ENCODE results near the gene TMEM79. TPM values are rescaled to one million over a fixed set of nuclear protein-coding genes. Genes with fewer than 3 reads are reported as not detected.

TMEM79 gene
- total RNA-seq, 1 experiment from 2014 or later = 8.1 TPM

DNA sequence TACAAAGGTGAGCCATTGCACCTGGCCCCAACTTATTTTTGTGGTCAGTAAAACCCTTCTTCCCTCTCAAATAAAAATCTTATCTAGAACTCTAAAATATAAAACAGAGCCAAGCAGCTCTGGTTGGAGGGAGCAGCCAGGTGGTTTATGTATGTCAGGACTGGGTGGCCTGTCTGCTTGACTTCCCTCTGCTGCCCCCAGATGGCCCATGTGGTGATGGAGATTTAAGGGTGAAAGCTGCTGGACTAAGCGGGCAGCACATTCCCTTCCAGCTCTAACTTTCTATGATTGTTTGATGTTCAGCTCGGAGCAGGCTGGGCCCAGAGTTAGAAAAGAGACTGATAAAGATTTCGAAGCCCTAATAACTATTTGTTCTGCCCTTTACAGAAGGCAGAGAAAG is 24.3 kb upstream of the TMEM79 start:
- intact Hi-C loops (cut with micrococcal nuclease) = no loop called here
- BruUV-seq (replicated peaks) = no TSS peak
- CTCF ChIA-PET = interaction anchor here (0.6 to 3.2 kb wide), 8 partner anchors 8 to 186 kb away, joined by 3 to 15 read pairs (median 4); partner anchors contain the start of gene SMG5
- peaks cover 98% of the 10 kb centered on the region for H3K36me3 Mint-ChIP-seq (ENCODE audit: insufficient read depth, unreplicated experiment)
- DNase-seq (ENCODE audit: unreplicated experiment) = no peak
- H3K4me3 Mint-ChIP-seq (ENCODE audit: unreplicated experiment) = no peak overlapping the region
- H3K4me1 Mint-ChIP-seq (ENCODE audit: insufficient read depth, unreplicated experiment) = peaks cover 38% of the 10 kb centered on the region
- TF ChIP-seq, protein P1, sequence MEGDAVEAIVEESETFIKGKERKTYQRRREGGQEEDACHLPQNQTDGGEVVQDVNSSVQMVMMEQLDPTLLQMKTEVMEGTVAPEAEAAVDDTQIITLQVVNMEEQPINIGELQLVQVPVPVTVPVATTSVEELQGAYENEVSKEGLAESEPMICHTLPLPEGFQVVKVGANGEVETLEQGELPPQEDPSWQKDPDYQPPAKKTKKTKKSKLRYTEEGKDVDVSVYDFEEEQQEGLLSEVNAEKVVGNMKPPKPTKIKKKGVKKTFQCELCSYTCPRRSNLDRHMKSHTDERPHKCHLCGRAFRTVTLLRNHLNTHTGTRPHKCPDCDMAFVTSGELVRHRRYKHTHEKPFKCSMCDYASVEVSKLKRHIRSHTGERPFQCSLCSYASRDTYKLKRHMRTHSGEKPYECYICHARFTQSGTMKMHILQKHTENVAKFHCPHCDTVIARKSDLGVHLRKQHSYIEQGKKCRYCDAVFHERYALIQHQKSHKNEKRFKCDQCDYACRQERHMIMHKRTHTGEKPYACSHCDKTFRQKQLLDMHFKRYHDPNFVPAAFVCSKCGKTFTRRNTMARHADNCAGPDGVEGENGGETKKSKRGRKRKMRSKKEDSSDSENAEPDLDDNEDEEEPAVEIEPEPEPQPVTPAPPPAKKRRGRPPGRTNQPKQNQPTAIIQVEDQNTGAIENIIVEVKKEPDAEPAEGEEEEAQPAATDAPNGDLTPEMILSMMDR (IDR thresholded peaks at IDR 0.05; ENCODE audit: unreplicated experiment) = no peak
- no peaks in the 10 kb centered on the region for H3K9me3 Mint-ChIP-seq (ENCODE audit: unreplicated experiment)
- H3K27ac Mint-ChIP-seq (ENCODE audit: low read depth, unreplicated experiment) = no peak overlapping the region
- H3K27me3 Mint-ChIP-seq (ENCODE audit: insufficient read depth, unreplicated experiment) = no peaks in the 10 kb centered on the region
- POLR2A ChIA-PET = interaction anchor here (0.9 to 1.7 kb wide), 5 partner anchors 17 to 56 kb away, joined by 3 to 6 read pairs (median 4); partner anchors contain the start of gene SMG5

DNA sequence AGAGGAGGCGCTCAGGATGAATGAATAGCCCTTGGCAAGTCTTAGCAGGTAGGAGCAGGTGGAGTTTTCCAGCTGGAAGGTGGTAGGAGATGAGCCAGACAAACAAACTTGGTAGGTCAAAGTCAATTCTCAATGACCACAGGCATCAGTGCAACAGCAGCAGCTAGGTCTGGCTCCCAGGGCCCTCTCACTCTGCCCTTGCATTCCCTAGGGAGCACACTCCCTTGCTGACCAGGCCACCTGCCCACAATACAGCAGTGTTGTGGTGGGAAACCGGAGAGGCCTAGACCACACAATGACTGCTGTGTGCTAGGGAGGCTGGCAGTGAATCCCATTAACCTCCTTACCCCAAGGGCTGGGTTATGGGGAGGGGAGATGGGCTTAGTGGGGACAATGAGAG is 23.2 kb upstream of the TMEM79 start:
- intact Hi-C loops (cut with micrococcal nuclease) = no loop called here
- H3K4me1 Mint-ChIP-seq (ENCODE audit: insufficient read depth, unreplicated experiment) = peaks cover 42% of the 10 kb centered on the region
- H3K27me3 Mint-ChIP-seq (ENCODE audit: insufficient read depth, unreplicated experiment) = no peaks in the 10 kb centered on the region
- H3K4me3 Mint-ChIP-seq (ENCODE audit: unreplicated experiment) = no peak overlapping the region
- TF ChIP-seq, protein P1 (IDR thresholded peaks at IDR 0.05; ENCODE audit: unreplicated experiment) = no peak
- peaks cover 100% of the 10 kb centered on the region for H3K36me3 Mint-ChIP-seq (ENCODE audit: insufficient read depth, unreplicated experiment)
- ChIA-PET POLR2A (interaction anchor here (0.7 to 1.7 kb wide), 3 partner anchors 9 to 16 kb away, joined by 3 to 5 read pairs (median 3); no protein-coding TSS in a partner anchor), CTCF (interaction anchor here (1.5 to 1.9 kb wide), 2 partner anchors 10 to 36 kb away, joined by 5 to 18 read pairs; no protein-coding TSS in a partner anchor)
- no peaks in the 10 kb centered on the region for H3K9me3 Mint-ChIP-seq (ENCODE audit: unreplicated experiment)
- H3K27ac Mint-ChIP-seq (ENCODE audit: low read depth, unreplicated experiment) = peak overlapping the region; percentile 1
- no TSS peak for BruUV-seq (replicated peaks)
- no peak for DNase-seq (ENCODE audit: unreplicated experiment)

DNA sequence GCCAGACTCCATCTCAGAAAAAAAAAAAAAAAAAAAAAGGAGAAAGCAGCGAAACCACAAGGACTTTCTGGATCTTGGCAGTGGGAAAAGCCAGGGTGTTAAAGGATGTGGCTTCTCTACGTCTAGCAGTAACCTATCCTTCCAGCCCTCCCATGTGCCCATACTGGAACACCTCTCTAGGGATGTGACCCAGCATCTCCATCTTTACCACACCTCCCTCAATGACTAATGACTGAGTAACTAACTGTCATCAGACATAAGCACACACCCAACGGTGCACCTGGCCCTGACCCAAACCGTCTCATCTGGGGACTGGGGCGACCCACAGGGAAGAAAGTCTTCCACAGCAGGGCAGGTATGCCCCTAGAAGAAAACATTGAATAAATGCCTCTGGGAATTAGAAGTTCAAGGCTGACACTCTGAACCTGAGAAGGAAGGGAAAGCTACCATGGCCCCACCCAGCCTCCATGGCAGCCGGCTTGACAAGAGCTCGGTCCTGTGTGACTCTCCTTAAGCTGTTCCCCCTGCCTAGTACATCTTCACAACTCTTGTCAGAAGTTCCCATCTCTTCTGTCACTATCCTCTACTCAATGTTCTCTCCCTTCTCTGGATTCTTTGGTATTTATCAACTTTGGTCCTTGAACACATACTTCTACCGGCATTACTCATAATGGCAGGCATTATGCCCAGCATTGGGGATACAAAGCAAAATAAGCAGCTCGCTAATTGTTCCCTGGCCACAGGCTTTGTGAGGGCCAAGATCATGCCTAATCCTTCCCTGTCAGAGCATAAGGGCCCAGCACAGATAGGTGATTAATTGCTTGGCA is 21.5 kb upstream of the TMEM79 start:
- intact Hi-C loops (cut with micrococcal nuclease) = loop anchor here (1.0 to 2.0 kb wide), 2 partner anchors 19 to 58 kb away; no protein-coding TSS in a partner anchor
- ChIA-PET CTCF (interaction anchor here (0.6 to 1.9 kb wide), 9 partner anchors 11 to 262 kb away, joined by 3 to 18 read pairs (median 3); no protein-coding TSS in a partner anchor), POLR2A (interaction anchor here (0.7 to 3.0 kb wide), 14 partner anchors 9 to 284 kb away, joined by 3 to 45 read pairs (median 4); partner anchors contain the start of genes ARHGEF2, BGLAP, LMNA and PAQR6)
- no TSS peak for BruUV-seq (replicated peaks)
- H3K4me1 Mint-ChIP-seq (ENCODE audit: insufficient read depth, unreplicated experiment) = peaks cover 40% of the 10 kb centered on the region
- H3K27ac Mint-ChIP-seq (ENCODE audit: low read depth, unreplicated experiment) = peak overlapping the region; percentile 92
- TF ChIP-seq, protein P1 (IDR thresholded peaks at IDR 0.05; ENCODE audit: unreplicated experiment) = no peak
- no peaks in the 10 kb centered on the region for H3K27me3 Mint-ChIP-seq (ENCODE audit: insufficient read depth, unreplicated experiment)
- H3K9me3 Mint-ChIP-seq (ENCODE audit: unreplicated experiment) = no peaks in the 10 kb centered on the region
- H3K36me3 Mint-ChIP-seq (ENCODE audit: insufficient read depth, unreplicated experiment) = peaks cover 100% of the 10 kb centered on the region
- DNase-seq (ENCODE audit: unreplicated experiment) = peak; percentile 90
- H3K4me3 Mint-ChIP-seq (ENCODE audit: unreplicated experiment) = peak overlapping the region; percentile 13

DNA sequence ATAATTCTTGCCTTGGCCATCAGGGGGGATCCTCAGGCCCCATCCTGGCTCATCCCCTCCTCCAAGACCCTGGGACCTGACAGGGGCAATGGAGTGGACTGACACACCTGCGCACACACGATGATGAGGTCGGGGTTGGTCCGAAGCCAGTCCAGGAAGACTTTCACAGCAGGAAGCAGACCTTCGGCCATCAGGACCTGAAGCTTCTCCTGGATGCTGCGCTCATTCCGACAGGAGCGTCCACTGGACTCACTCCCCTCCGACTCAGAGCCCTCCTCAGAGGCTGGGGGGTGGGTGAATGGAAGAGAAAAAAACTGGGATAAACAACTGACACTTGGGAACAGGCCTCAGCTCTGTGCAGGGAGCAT is 20.9 kb upstream of the TMEM79 start:
- Mint-ChIP-seq H3K9me3 (ENCODE audit: unreplicated experiment) (no peaks in the 10 kb centered on the region), H3K27me3 (ENCODE audit: insufficient read depth, unreplicated experiment) (no peaks in the 10 kb centered on the region), H3K36me3 (ENCODE audit: insufficient read depth, unreplicated experiment) (peaks cover 100% of the 10 kb centered on the region), H3K4me1 (ENCODE audit: insufficient read depth, unreplicated experiment) (peaks cover 35% of the 10 kb centered on the region), H3K27ac (ENCODE audit: low read depth, unreplicated experiment) (peak overlapping the region; percentile 92), H3K4me3 (ENCODE audit: unreplicated experiment) (peak overlapping the region; percentile 13)
- intact Hi-C loops (cut with micrococcal nuclease) = loop anchor here (1.0 to 2.0 kb wide), 2 partner anchors 18 to 58 kb away; no protein-coding TSS in a partner anchor
- CTCF ChIA-PET = interaction anchor here (0.6 to 1.6 kb wide), 7 partner anchors 10 to 263 kb away, joined by 3 to 6 read pairs (median 3); partner anchors contain the start of gene GLMP
- no peak for DNase-seq (ENCODE audit: unreplicated experiment)
- POLR2A ChIA-PET = interaction anchor here (0.7 to 3.0 kb wide), 14 partner anchors 10 to 285 kb away, joined by 3 to 45 read pairs (median 4); partner anchors contain the start of genes ARHGEF2, BGLAP, LMNA and PAQR6
- BruUV-seq (replicated peaks) = no TSS peak
- TF ChIP-seq, protein P1 (IDR thresholded peaks at IDR 0.05; ENCODE audit: unreplicated experiment) = no peak

All from MCF 10A (cell line).